ENCODE measurements around the gene FAM170B. TPM values are rescaled to one million over a fixed set of nuclear protein-coding genes. Genes with fewer than 3 reads are reported as not detected.

FAM170B gene
- total and polyA plus RNA-seq, 9 of the 15 experiments (the other 6 are each of a cell fraction or from before 2014, with no cell fraction given) = 0.11 to 0.21 TPM; not detected in 7

DNA sequence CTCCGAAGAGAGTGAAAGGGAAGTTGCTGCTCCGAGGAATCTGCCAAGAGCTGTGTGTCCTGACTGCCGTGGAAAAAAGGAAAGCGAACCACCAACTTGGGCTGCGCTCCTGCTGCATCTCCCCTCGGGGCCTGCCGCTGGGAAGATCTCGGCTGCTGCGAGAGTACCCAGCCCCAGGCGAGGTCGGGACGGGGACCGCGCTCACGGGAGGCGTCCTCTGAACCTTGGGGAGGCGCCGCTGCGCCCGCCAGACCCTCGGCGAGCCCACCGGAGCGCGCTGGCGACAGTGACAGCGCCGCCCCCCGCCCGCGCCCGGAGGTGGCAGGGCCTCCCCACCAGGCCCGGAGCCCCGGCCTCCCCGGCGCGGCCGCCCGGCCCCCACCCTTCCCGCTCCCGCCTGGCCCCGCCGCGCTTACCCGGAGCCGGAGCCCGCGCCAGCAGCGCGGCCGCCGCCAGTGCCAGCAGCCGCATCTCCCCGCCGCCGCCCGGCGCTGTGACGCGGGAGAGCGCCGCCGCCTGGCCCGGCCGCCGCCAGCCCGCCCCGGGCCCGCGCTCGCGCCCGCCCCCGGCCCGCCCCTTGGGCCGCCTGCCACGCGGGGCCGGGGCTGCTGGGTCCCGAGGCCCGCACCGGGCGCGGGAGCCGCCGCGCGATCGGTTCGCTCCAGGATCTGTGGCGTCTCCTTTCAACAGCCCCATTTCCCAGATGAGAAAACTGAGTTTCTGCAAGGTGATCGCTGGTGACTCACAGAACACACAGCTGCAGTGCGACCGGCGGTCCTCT is 18.6 kb downstream of the FAM170B start, which contains the start of gene VSTM4 (continued):
- TF ChIP-seq, protein P1, sequence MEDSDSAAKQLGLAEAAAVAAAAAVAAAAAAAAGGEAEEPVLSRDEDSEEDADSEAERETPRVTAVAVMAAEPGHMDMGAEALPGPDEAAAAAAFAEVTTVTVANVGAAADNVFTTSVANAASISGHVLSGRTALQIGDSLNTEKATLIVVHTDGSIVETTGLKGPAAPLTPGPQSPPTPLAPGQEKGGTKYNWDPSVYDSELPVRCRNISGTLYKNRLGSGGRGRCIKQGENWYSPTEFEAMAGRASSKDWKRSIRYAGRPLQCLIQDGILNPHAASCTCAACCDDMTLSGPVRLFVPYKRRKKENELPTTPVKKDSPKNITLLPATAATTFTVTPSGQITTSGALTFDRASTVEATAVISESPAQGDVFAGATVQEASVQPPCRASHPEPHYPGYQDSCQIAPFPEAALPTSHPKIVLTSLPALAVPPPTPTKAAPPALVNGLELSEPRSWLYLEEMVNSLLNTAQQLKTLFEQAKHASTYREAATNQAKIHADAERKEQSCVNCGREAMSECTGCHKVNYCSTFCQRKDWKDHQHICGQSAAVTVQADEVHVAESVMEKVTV (CRISPR knock-in tag; IDR thresholded peaks at IDR 0.05) = no peak
- TF ChIP-seq EGR1 (conservative IDR thresholded peaks at IDR 0.05) (no peak), KLF6 (CRISPR knock-in tag; IDR thresholded peaks at IDR 0.05; ENCODE audit: borderline replicate concordance) (no peak), ZBTB7A (IDR thresholded peaks at IDR 0.05; ENCODE audit: borderline replicate concordance, control insufficient read depth, low read depth, low read length) (peak; percentile 76; the same call in 1 of the 2 replicates), IFI16 (CRISPR knock-in tag; IDR thresholded peaks at IDR 0.05) (no peak), BACH1 (tag; IDR thresholded peaks at IDR 0.05) (no peak), BCL6 (CRISPR knock-in tag; IDR thresholded peaks at IDR 0.05) (no peak), RBBP5 (IDR thresholded peaks at IDR 0.05; ENCODE audit: borderline replicate concordance, insufficient read depth, low read length, poor library complexity, severe bottlenecking) (peak; percentile 83), KAT7 (CRISPR knock-in tag; IDR thresholded peaks at IDR 0.05; ENCODE audit: borderline replicate concordance) (no peak), DPF2 (IDR thresholded peaks at IDR 0.05) (no peak), NCOA4 (IDR thresholded peaks at IDR 0.05; ENCODE audit: partially characterized antibody) (peak; percentile 12), NFIX (CRISPR knock-in tag; IDR thresholded peaks at IDR 0.05; ENCODE audit: low read depth) (no peak), PRMT5 (CRISPR knock-in tag; IDR thresholded peaks at IDR 0.05) (0 out of 2 replicates have a peak, but pooled peaks have one; percentile 70), GABPA (tag; conservative IDR thresholded peaks at IDR 0.05; ENCODE audit: low read depth) (no peak), SMC3 (conservative IDR thresholded peaks at IDR 0.05; ENCODE audit: insufficient read depth, low read depth, low read length) (0 out of 2 replicates have a peak, but pooled peaks have one; percentile 1), CHD2 (IDR thresholded peaks at IDR 0.05; ENCODE audit: low read depth, low read length) (peak; percentile 67; the same call in 1 of the 2 replicates), ZNF3 (CRISPR knock-in tag; IDR thresholded peaks at IDR 0.05) (no peak), TAL1 (IDR thresholded peaks at IDR 0.05) (no peak), JUNB (CRISPR knock-in tag; conservative IDR thresholded peaks at IDR 0.05) (no peak)
- TF ChIP-seq, protein P2, sequence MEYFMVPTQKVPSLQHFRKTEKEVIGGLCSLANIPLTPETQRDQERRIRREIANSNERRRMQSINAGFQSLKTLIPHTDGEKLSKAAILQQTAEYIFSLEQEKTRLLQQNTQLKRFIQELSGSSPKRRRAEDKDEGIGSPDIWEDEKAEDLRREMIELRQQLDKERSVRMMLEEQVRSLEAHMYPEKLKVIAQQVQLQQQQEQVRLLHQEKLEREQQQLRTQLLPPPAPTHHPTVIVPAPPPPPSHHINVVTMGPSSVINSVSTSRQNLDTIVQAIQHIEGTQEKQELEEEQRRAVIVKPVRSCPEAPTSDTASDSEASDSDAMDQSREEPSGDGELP (CRISPR knock-in tag; IDR thresholded peaks at IDR 0.05; ENCODE audit: borderline replicate concordance) = 0 out of 2 replicates have a peak, but pooled peaks have one; percentile 38
- TF ChIP-seq, protein P3, sequence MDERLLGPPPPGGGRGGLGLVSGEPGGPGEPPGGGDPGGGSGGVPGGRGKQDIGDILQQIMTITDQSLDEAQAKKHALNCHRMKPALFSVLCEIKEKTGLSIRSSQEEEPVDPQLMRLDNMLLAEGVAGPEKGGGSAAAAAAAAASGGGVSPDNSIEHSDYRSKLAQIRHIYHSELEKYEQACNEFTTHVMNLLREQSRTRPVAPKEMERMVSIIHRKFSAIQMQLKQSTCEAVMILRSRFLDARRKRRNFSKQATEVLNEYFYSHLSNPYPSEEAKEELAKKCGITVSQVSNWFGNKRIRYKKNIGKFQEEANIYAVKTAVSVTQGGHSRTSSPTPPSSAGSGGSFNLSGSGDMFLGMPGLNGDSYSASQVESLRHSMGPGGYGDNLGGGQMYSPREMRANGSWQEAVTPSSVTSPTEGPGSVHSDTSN (CRISPR knock-in tag; IDR thresholded peaks at IDR 0.05; ENCODE audit: low read depth) = no peak
- TF ChIP-seq, protein P3 (tag; conservative IDR thresholded peaks at IDR 0.05; ENCODE audit: low read depth) = no peak

All from K562 (cell line).